ENCODE results near the gene POLR2C. TPM values are rescaled to one million over a fixed set of nuclear protein-coding genes. Genes with fewer than 3 reads are reported as not detected.

Gene POLR2C
- total RNA-seq = 100 to 1,000 TPM in 2 of 4 donors, 10 to 100 TPM in 2; 80.0 to 141 (median 100.0) TPM

DNA sequence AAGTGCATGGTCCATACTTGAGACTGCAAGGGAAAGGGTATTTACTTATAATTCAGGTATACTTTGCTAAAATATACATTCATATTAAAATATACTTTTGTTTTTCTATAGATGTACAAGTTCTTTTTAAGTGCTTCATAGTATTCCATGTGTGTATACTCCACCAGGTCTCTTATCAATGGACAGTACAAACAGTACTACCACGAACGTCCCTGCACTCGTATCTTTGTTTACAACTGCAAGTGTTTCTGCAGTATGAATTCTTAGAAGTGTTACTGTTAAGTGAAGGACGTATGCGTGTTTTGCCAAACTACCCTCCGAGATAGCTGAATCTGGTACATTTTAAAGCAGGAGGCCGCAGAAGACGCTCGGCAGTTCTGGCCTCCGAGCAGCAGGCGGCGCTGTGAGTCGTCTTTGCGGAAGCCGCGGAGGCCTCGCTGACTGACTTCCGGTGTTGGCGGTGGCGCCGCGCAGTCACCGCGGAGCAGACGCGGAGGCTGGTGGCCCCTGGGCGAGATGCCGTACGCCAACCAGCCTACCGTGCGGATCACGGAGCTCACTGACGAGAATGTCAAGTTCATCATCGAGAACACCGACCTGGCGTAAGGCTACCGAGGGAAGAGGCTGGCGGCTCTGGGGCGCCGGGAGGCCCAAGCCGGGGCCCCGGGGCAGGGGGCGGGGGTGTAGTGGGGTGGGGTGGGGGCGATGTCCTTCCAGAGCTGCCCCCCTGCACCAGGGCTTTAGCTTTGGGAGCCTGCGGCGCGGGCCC, at the start of gene POLR2C:
POLR2C (plus strand) TSS at position 471 of the 769 bp plus-strand sequence; CDS start at position 517, 46 bp downstream.
- H3K9me3 ChIP-seq = no peaks in the 10 kb centered on the region

DNA sequence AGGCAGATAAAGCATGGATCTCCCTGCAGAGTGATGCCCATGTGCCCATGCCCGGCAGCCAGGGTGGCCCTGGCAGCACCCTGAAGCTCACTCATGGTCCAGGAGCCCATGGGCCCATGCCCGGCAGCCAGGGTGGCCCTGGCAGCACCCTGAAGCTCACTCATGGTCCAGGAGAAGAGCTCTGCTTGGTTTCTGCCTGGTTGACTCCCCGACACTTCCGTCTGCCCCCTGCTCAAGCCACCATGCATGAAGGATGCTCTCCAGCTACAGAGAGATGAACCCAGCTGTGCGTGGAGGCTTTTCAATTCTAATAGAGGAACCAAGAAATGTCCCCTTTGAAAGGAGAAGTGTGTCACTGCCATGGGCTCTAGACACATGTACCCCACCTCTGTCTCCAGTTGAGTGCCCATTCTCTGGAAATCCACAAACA, 49.2 kb upstream of the POLR2C start:
- H3K4me1 ChIP-seq = peaks cover 0 to 32% (median 18%) of the 10 kb centered on the region in 3 donors
- no peak overlapping the region for H3K27ac ChIP-seq
- H3K9me3 ChIP-seq = no peaks in the 10 kb centered on the region
- no peak overlapping the region for H3K4me3 ChIP-seq
- H3K27me3 ChIP-seq = no peaks in the 10 kb centered on the region
- no peak for ATAC-seq
- 59% methylated on average over 2 of the region's 5 CpGs; no CpG with 5 or more reads in 1 of the 2 donors for whole genome bisulfite sequencing, 2 donors (ENCODE audit: low coverage in 1 of 2)
- no peaks in the 10 kb centered on the region for H3K36me3 ChIP-seq
- TF ChIP-seq POLR2AphosphoS5 (IDR thresholded peaks at IDR 0.05) (no peak), POLR2A (IDR thresholded peaks at IDR 0.05) (no peak), EP300 (IDR thresholded peaks at IDR 0.05) (no peak), CTCF (IDR thresholded peaks at IDR 0.05) (no peak)

More for the DNA sequence above, at the start of gene POLR2C:
- peak; percentile 94 for ATAC-seq
- Histone ChIP-seq H3K27me3 (no peaks in the 10 kb centered on the region), H3K27ac (peak within 1 kb of the TSS; percentile 76 to 92 (median 91)), H3K4me1 (peaks cover 3 to 39% (median 16%) of the 10 kb centered on the region in 3 donors), H3K36me3 (peaks cover 0 to 77% of the 10 kb centered on the region in 2 donors), H3K4me3 (peak within 1 kb of the TSS; percentile 91 to 99)
- TF ChIP-seq CTCF (IDR thresholded peaks at IDR 0.05) (peak; percentile 95 to 98 (median 96)), POLR2AphosphoS5 (IDR thresholded peaks at IDR 0.05) (peak; percentile 99), POLR2A (IDR thresholded peaks at IDR 0.05) (peak; percentile 94 to 96), EP300 (IDR thresholded peaks at IDR 0.05) (no peak)
- WGBS, 2 donors (ENCODE audit: low coverage in 1 of 2) = 0 to 2% methylated on average over 5 to 12 of the region's 47 CpGs

DNA sequence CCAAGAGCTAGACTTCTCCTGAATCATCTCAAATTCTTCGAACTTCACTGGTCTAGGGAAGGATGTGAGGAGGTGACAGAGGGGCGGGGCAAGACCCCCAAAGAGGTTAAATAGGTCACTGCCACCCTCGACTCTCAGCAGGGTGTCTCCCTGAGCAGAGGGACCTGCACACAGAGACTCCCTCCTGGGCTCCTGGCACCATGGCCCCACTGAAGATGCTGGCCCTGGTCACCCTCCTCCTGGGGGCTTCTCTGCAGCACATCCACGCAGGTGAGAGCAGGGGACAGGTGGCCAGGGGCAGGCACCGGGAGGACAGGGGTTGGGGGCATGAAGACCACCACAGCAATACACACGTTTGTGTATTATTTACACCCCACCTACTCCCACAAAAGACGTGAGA, 48.7 kb upstream of the POLR2C start:
- H3K9me3 ChIP-seq = no peaks in the 10 kb centered on the region
- no peak overlapping the region for H3K4me3 ChIP-seq
- TF ChIP-seq EP300 (IDR thresholded peaks at IDR 0.05) (no peak), CTCF (IDR thresholded peaks at IDR 0.05) (no peak), POLR2A (IDR thresholded peaks at IDR 0.05) (no peak), POLR2AphosphoS5 (IDR thresholded peaks at IDR 0.05) (no peak)
- 75% methylated on average over 3 of the region's 7 CpGs; no CpG with 5 or more reads in 1 of the 2 donors for WGBS, 2 donors (ENCODE audit: low coverage in 1 of 2)
- ATAC-seq = no peak
- H3K27ac ChIP-seq = no peak overlapping the region
- H3K4me1 ChIP-seq = peaks cover 0 to 36% (median 20%) of the 10 kb centered on the region in 3 donors
- H3K36me3 ChIP-seq = no peaks in the 10 kb centered on the region
- H3K27me3 ChIP-seq = no peaks in the 10 kb centered on the region

DNA sequence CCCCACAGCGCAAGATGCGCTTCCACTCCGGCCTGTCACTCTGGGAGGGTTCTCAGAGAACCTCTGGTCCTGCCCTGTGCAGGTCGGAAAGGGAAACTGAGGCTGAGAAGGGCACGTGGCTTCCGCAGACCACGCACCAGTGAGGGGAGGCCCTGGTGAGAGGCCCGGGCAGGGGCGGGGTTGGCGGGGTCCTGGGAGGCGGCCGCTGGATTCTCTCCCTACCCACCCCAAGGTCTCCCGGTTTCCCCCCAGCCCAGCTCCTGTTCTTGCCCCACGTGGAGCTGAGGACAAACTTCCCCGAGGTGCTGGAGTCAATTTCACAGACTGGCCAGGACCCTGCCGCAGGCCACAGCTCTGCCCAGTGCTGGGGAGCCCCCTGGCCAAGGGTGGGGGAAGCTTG, 46.4 kb upstream of the POLR2C start:
- Histone ChIP-seq H3K27ac (peak overlapping the region in 1 of 4 donors; percentile 71), H3K4me1 (peaks cover 0 to 35% (median 22%) of the 10 kb centered on the region in 3 donors), H3K4me3 (no peak overlapping the region), H3K9me3 (no peaks in the 10 kb centered on the region), H3K36me3 (no peaks in the 10 kb centered on the region), H3K27me3 (no peaks in the 10 kb centered on the region)
- WGBS, 2 donors (ENCODE audit: low coverage in 1 of 2) = 80% methylated on average over 2 of the region's 16 CpGs; no CpG with 5 or more reads in 1 of the 2 donors
- ATAC-seq = no peak
- TF ChIP-seq POLR2A (IDR thresholded peaks at IDR 0.05) (no peak), CTCF (IDR thresholded peaks at IDR 0.05) (no peak), POLR2AphosphoS5 (IDR thresholded peaks at IDR 0.05) (no peak), EP300 (IDR thresholded peaks at IDR 0.05) (no peak)

All from gastroesophageal sphincter (tissue), 4 donors.